Stimulated activated CD4-positive, alpha-beta T cell treated with anti-CD3 and anti-CD28 coated beads, TNF-alpha, amount 100 ng/mL, for 48 hours (primary cell): ENCODE measurements around the gene KRT4.

Experiments used
- DNase-seq, 3 donors: peaks; one replicate each; pipeline ENCODE4 v3.0.0-alpha.2; 2020; ENCODE audit warnings: low read depth in 3 of 3

The KRT4 gene

GRCh38 chr12:52836491-52837412, 22.8 kb upstream of the KRT4 start:
- DNase-seq: no peak

GRCh38 chr12:52836042-52836466, 22.1 kb upstream of the KRT4 start:
- DNase-seq: peak; percentile 39 to 69 (median 68)

- peak in 1 of 3 donors; percentile 10 for DNase-seq
These were observed 21.5 kb upstream of the KRT4 start for GRCh38 chr12:52835271-52836041.

- no peak for DNase-seq
These were observed 20.7 kb upstream of the KRT4 start for GRCh38 chr12:52834727-52835001.

- DNase-seq: no peak
These were observed 20.2 kb upstream of the KRT4 start, which contains the start of gene KRT79 for GRCh38 chr12:52833922-52834726. Gene KRT79, minus strand, starts transcription at chr12:52834311. Its CDS starts 51 bp downstream, at chr12:52834260.

GRCh38 chr12:52832985-52833905, 19.3 kb upstream of the KRT4 start:
- no peak for DNase-seq

- DNase-seq: no peak
These were observed 18.5 kb upstream of the KRT4 start for GRCh38 chr12:52832451-52832850.

- DNase-seq: no peak
These were observed 17.3 kb upstream of the KRT4 start for GRCh38 chr12:52831251-52831650.

GRCh38 chr12:52829986-52830770, 16.3 kb upstream of the KRT4 start:
- DNase-seq: no peak

- DNase-seq: no peak
These were observed 14.7 kb upstream of the KRT4 start for GRCh38 chr12:52828591-52829021.

GRCh38 chr12:52828156-52828555, 14.2 kb upstream of the KRT4 start:
- no peak for DNase-seq

GRCh38 chr12:52827499-52828090, 13.7 kb upstream of the KRT4 start:
- no peak for DNase-seq

- no peak for DNase-seq
These were observed 12.9 kb upstream of the KRT4 start for GRCh38 chr12:52826611-52827498.

GRCh38 chr12:52825961-52826360, 12.0 kb upstream of the KRT4 start:
- no peak for DNase-seq

GRCh38 chr12:52824741-52825410, 11.0 kb upstream of the KRT4 start:
- no peak for DNase-seq

- DNase-seq: no peak
These were observed 10.0 kb upstream of the KRT4 start for GRCh38 chr12:52823761-52824450.

- no peak for DNase-seq
These were observed 9.0 kb upstream of the KRT4 start for GRCh38 chr12:52822771-52823510.
